IMR-90 (cell line): Measurements from ENCODE around the gene NLGN1. TPM values are rescaled to one million over a fixed set of nuclear protein-coding genes. Genes with fewer than 3 reads are reported as not detected.

Source experiments
- ATAC-seq: fragments of 200-7000 bp; cut with Tn5 transposase; 2 replicates; pipeline ENCODE4 v1.9.1; 2020; ENCODE audit warnings: low read depth, mild to moderate bottlenecking, moderate library complexity
- BruUV-seq: library from RNA; stranded (reverse); fragments of 400-500 nt; replicated peaks from 2 replicates; lab custom pipeline; 2021; lab: Mats Ljungman, UMichigan
- CTCF ChIA-PET: fragments of 300-600 bp; formaldehyde crosslinking; extraction: SDS; loops from one replicate; lab custom pipeline; 2021; ENCODE audit warnings: antibody characterized with exemption; lab: Yijun Ruan, JAX
- POLR2A ChIA-PET: fragments of 300-600 bp; sonication (Branson Sonifier 250); formaldehyde crosslinking; loops from one replicate; lab custom pipeline; 2022; ENCODE audit warnings: antibody characterized with exemption; ENCODE audit not compliant: unreplicated experiment; lab: Charles Lee
- DNase-seq: peaks from one replicate; pipeline ENCODE4 v3.0.0; 2013
- H2AFZ ChIP-seq: replicated peaks from 2 replicates; pipeline ENCODE3; 2013; ENCODE audit warnings: low read length, mild to moderate bottlenecking; ENCODE audit not compliant: poor library complexity
- H2AK5ac ChIP-seq: 2 replicates; pipeline ENCODE4 v1.6.1; 2013; ENCODE audit warnings: low read depth, low read length, inconsistent platforms
- H2AK9ac ChIP-seq: replicated peaks from 2 replicates; pipeline ENCODE3; 2013; ENCODE audit warnings: mild to moderate bottlenecking, low read depth, low read length, moderate library complexity; ENCODE audit not compliant: poor library complexity
- H2BK120ac ChIP-seq: 2 replicates; pipeline ENCODE4 v1.6.1; 2013; ENCODE audit warnings: low read depth, low read length, inconsistent platforms
- H2BK15ac ChIP-seq: 3 replicates; pipeline ENCODE4 v1.6.1; 2013; ENCODE audit warnings: low read depth, low read length, inconsistent platforms
- H2BK20ac ChIP-seq: 2 replicates; pipeline ENCODE4 v1.6.1; 2013; ENCODE audit warnings: low read depth, mild to moderate bottlenecking, inconsistent platforms, low read length, moderate library complexity
- H2BK5ac ChIP-seq: 2 replicates; pipeline ENCODE4 v1.6.1; 2013; ENCODE audit warnings: mild to moderate bottlenecking, low read depth, low read length, inconsistent platforms; ENCODE audit not compliant: poor library complexity, severe bottlenecking
- H3K14ac ChIP-seq: replicated peaks from 2 replicates; pipeline ENCODE4 v1.6.1; 2013; ENCODE audit warnings: low read depth, low read length, inconsistent platforms
- H3K18ac ChIP-seq: 2 replicates; pipeline ENCODE4 v1.6.1; 2013; ENCODE audit warnings: low read depth, low read length, control low read depth
- H3K23ac ChIP-seq: 2 replicates; pipeline ENCODE4 v1.6.1; 2013; ENCODE audit warnings: low read depth, low read length, inconsistent platforms
- H3K27ac ChIP-seq: 2 replicates; pipeline ENCODE4 v1.5.1; 2013; ENCODE audit warnings: mild to moderate bottlenecking, control low read depth, low read length; ENCODE audit not compliant: insufficient read depth
- H3K27me3 ChIP-seq: 2 replicates; pipeline ENCODE4 v1.6.1; 2013; ENCODE audit warnings: low read length; ENCODE audit not compliant: control insufficient read depth, insufficient read depth
- H3K36me3 ChIP-seq: 2 replicates; pipeline ENCODE4 v1.6.1; 2013; ENCODE audit warnings: low read length, mixed read lengths; ENCODE audit not compliant: control insufficient read depth, insufficient read depth
- H3K4ac ChIP-seq: 2 replicates; pipeline ENCODE4 v1.6.1; 2013; ENCODE audit warnings: low read depth, low read length, inconsistent platforms
- H3K4me1 ChIP-seq: 2 replicates; pipeline ENCODE4 v1.6.1; 2013; ENCODE audit warnings: low read length, mixed read lengths; ENCODE audit not compliant: control insufficient read depth, insufficient read depth
- H3K4me2 ChIP-seq: 2 replicates; pipeline ENCODE4 v1.6.1; 2013; ENCODE audit warnings: low read depth, mild to moderate bottlenecking, control low read depth, low read length, moderate library complexity
- H3K4me3 ChIP-seq: 2 replicates; pipeline ENCODE4 v1.5.1; 2013; ENCODE audit warnings: low read depth, mild to moderate bottlenecking, control low read depth, low read length, moderate library complexity; ENCODE audit not compliant: insufficient read depth
- H3K56ac ChIP-seq: 2 replicates; pipeline ENCODE4 v1.6.1; 2013; ENCODE audit warnings: low read length, inconsistent platforms; ENCODE audit not compliant: insufficient read depth; ENCODE audit errors: extremely low read depth
- H3K79me1 ChIP-seq, 2 experiments: 2 replicates each; pipeline ENCODE4 v1.6.1; 2013; ENCODE audit warnings: low read length in 2 of 2, inconsistent platforms in 1 of 2, low read depth in 1 of 2
- H3K9ac ChIP-seq: 2 replicates; pipeline ENCODE4 v1.6.1; 2013; ENCODE audit warnings: low read depth, low read length, control low read depth
- H3K9me1 ChIP-seq: 2 replicates; pipeline ENCODE4 v1.6.1; 2013; ENCODE audit warnings: low read length, inconsistent platforms; ENCODE audit not compliant: insufficient read depth
- H3K9me3 ChIP-seq: 2 replicates; pipeline ENCODE4 v1.6.1; 2013; ENCODE audit warnings: low read length; ENCODE audit not compliant: control insufficient read depth, insufficient read depth
- H4K20me1 ChIP-seq: 2 replicates; pipeline ENCODE4 v1.6.1; 2013; ENCODE audit warnings: low read length, inconsistent platforms; ENCODE audit not compliant: insufficient read depth
- H4K5ac ChIP-seq: 2 replicates; pipeline ENCODE4 v1.6.1; 2013; ENCODE audit warnings: mild to moderate bottlenecking, low read depth, low read length, control low read depth
- H4K8ac ChIP-seq, 2 experiments: 2 replicates each; pipeline ENCODE4 v1.6.1; 2013; ENCODE audit warnings: low read depth in 2 of 2, low read length in 2 of 2, control low read depth in 1 of 2, inconsistent platforms in 1 of 2
- H4K91ac ChIP-seq: 2 replicates; pipeline ENCODE4 v1.6.1; 2013; ENCODE audit warnings: low read depth, low read length, inconsistent platforms; ENCODE audit not compliant: insufficient read depth
- BHLHE40 ChIP-seq: fragments of 150-350 bp; IDR thresholded peaks from 2 replicates; pipeline ENCODE4 v1.6.1; 2016; ENCODE audit warnings: mild to moderate bottlenecking, low read depth, low read length
- CEBPB ChIP-seq: IDR thresholded peaks from 2 replicates; pipeline ENCODE4 v1.6.1; 2012; ENCODE audit warnings: low read depth, low read length, improper control_type of control experiment
- CHD1 ChIP-seq: IDR thresholded peaks from 2 replicates; pipeline ENCODE4 v1.6.1; 2012; ENCODE audit warnings: low read depth, low read length, improper control_type of control experiment
- CTCF ChIP-seq: conservative IDR thresholded peaks from 2 replicates; pipeline ENCODE4 v1.5.1; 2012; ENCODE audit warnings: mild to moderate bottlenecking, low read depth, low read length, improper control_type of control experiment
- ELK1 ChIP-seq: fragments of 150-350 bp; IDR thresholded peaks from 2 replicates; pipeline ENCODE4 v1.6.1; 2016; ENCODE audit warnings: low read depth, mild to moderate bottlenecking, low read length, moderate library complexity, borderline replicate concordance
- FOS ChIP-seq: fragments of 150-350 bp; IDR thresholded peaks from 2 replicates; pipeline ENCODE4 v1.6.1; 2016; ENCODE audit warnings: low read depth, low read length
- MAFK ChIP-seq: IDR thresholded peaks from 2 replicates; pipeline ENCODE4 v1.6.1; 2012; ENCODE audit warnings: low read depth, low read length, improper control_type of control experiment
- MAZ ChIP-seq: IDR thresholded peaks from 2 replicates; pipeline ENCODE4 v1.6.1; 2012; ENCODE audit warnings: low read depth, mild to moderate bottlenecking, low read length, improper control_type of control experiment, moderate library complexity, borderline replicate concordance
- MXI1 ChIP-seq: IDR thresholded peaks from 2 replicates; pipeline ENCODE4 v1.6.1; 2012; ENCODE audit warnings: low read depth, mild to moderate bottlenecking, low read length, moderate library complexity, borderline replicate concordance
- NFE2L2 ChIP-seq: fragments of 150-350 bp; IDR thresholded peaks from 2 replicates; pipeline ENCODE4 v1.6.1; 2016; ENCODE audit warnings: low read depth, mild to moderate bottlenecking, low read length
- POLR2A ChIP-seq: IDR thresholded peaks from 2 replicates; pipeline ENCODE4 v1.6.1; 2012; ENCODE audit warnings: mild to moderate bottlenecking, low read depth, low read length
- RAD21 ChIP-seq: IDR thresholded peaks from 2 replicates; pipeline ENCODE4 v1.6.1; 2012; ENCODE audit warnings: low read length, improper control_type of control experiment
- RCOR1 ChIP-seq: IDR thresholded peaks from 2 replicates; pipeline ENCODE4 v1.6.1; 2012; ENCODE audit warnings: mild to moderate bottlenecking, low read length, improper control_type of control experiment; ENCODE audit not compliant: insufficient replicate concordance
- RFX5 ChIP-seq: IDR thresholded peaks from 2 replicates; pipeline ENCODE4 v1.8.0; 2012; ENCODE audit warnings: low read depth, mild to moderate bottlenecking, low read length, moderate library complexity
- SMC3 ChIP-seq: fragments of 150-350 bp; IDR thresholded peaks from 2 replicates; pipeline ENCODE4 v1.6.1; 2016; ENCODE audit warnings: low read depth, mild to moderate bottlenecking, antibody characterized with exemption, low read length, moderate library complexity
- USF2 ChIP-seq: fragments of 150-350 bp; IDR thresholded peaks from 2 replicates; pipeline ENCODE4 v1.6.1; 2017; ENCODE audit warnings: mild to moderate bottlenecking, antibody characterized with exemption, low read length, low read depth
- dilution Hi-C: fragments of 300-500 bp; cut with HindIII; formaldehyde crosslinking; loops from one replicate; pipeline ENCODE4 v1.14.3; 2018; ENCODE audit warnings: low sequenced_read_pairs; ENCODE audit not compliant: unreplicated experiment
- in situ Hi-C: fragments of 300-500 bp; cut with MboI; formaldehyde crosslinking; loops from 3 replicates; pipeline ENCODE4 v1.14.3; 2019; ENCODE audit warnings: low sequenced_read_pairs, inconsistent platforms, mixed read lengths
- intact Hi-C: fragments of 100-400 bp; cut with micrococcal nuclease; formaldehyde crosslinking; loops from 2 replicates; pipeline ENCODE4 v1.10.0; 2022
- polyA plus RNA-seq, 3 experiments: library from polyadenylated mRNA; depleted of rRNA; stranded (reverse); fragments of >200 nt; gene quantifications; 2 replicates each; pipeline ENCODE4 v1.2.3, GENCODE V29; 2012; ENCODE audit warnings: low replicate concordance in 1 of 3
- total RNA-seq: library from RNA; depleted of rRNA; stranded (reverse); fragments of >200 nt; gene quantifications from 2 replicates; pipeline ENCODE4 v1.2.3, GENCODE V29; 2012

Gene NLGN1
- total and polyA plus RNA-seq, 2 of the 4 experiments (the other 2 are of a cell fraction): 1.8 to 12.5 TPM

- H3K9ac ChIP-seq: no peak overlapping the region
- H3K4me3 ChIP-seq: no peak overlapping the region
- no peaks in the 10 kb centered on the region for H3K9me3 ChIP-seq
- dilution Hi-C loops (no loop called here), intact Hi-C loops (no loop called here), in situ Hi-C loops (no loop called here)
- no peaks in the 10 kb centered on the region for H4K20me1 ChIP-seq
- H3K36me3 ChIP-seq: no peaks in the 10 kb centered on the region
- ChIA-PET CTCF (no interaction called here), POLR2A (no interaction called here)
- H2BK20ac ChIP-seq: no peak overlapping the region
- no peak for ATAC-seq
- no peaks in the 10 kb centered on the region for H3K9me1 ChIP-seq
- no peak overlapping the region for H2AK9ac ChIP-seq
- H4K5ac ChIP-seq: no peak overlapping the region
- no peak overlapping the region for H3K14ac ChIP-seq
- no peak overlapping the region for H2BK15ac ChIP-seq
- H3K27ac ChIP-seq: no peak overlapping the region
- H3K56ac ChIP-seq: no peak overlapping the region
- H3K18ac ChIP-seq: no peak overlapping the region
- no peak overlapping the region for H4K91ac ChIP-seq
- H3K4me1 ChIP-seq: no peaks in the 10 kb centered on the region
- no peak for DNase-seq
- BruUV-seq: no TSS peak
- no peak overlapping the region for H2AFZ ChIP-seq
- H3K4ac ChIP-seq: no peak overlapping the region
- no peak overlapping the region for H3K4me2 ChIP-seq
- H3K23ac ChIP-seq: no peak overlapping the region
- no peak overlapping the region for H4K8ac ChIP-seq
- no peak overlapping the region for H2BK5ac ChIP-seq
- no peaks in the 10 kb centered on the region for H3K27me3 ChIP-seq
- TF ChIP-seq POLR2A: no peak
- no peak for TF ChIP-seq MAFK
- no peak for TF ChIP-seq RFX5
- TF ChIP-seq BHLHE40: no peak
- TF ChIP-seq CTCF: no peak
- no peak for TF ChIP-seq USF2
- no peak for TF ChIP-seq RAD21
- no peak for TF ChIP-seq FOS
- TF ChIP-seq CHD1: no peak
- no peak for TF ChIP-seq MXI1
- no peak for TF ChIP-seq CEBPB
- TF ChIP-seq RCOR1: no peak
- TF ChIP-seq SMC3: no peak
- no peak for TF ChIP-seq MAZ
- no peak for TF ChIP-seq NFE2L2
- TF ChIP-seq ELK1: no peak
- H3K79me1 ChIP-seq: no peaks in the 10 kb centered on the region
- H2BK120ac ChIP-seq: no peak overlapping the region
- H2AK5ac ChIP-seq: no peak overlapping the region
These were observed 356.0 kb downstream of the NLGN1 start for GRCh38 chr3:173753593-173753992.
